Neural cell (in vitro differentiated cells): ENCODE results near the gene CDC25A. TPM values are rescaled to one million over a fixed set of nuclear protein-coding genes. Genes with fewer than 3 reads are reported as not detected.

Source experiments
- H2AFZ ChIP-seq: fragments of 200-600, 300-800 bp; sonication (generic), shearing (Covaris generic); 2 replicates; pipeline ENCODE4 v1.6.0; 2014; ENCODE audit warnings: low read depth, mild to moderate bottlenecking, antibody characterized with exemption, low read length, moderate library complexity
- H3F3A ChIP-seq: fragments of 200-600 bp; shearing (Covaris generic); 2 replicates; pipeline ENCODE4 v1.6.1; 2016; ENCODE audit warnings: mild to moderate bottlenecking, moderate library complexity, mixed read lengths, antibody characterized with exemption, low read length; ENCODE audit not compliant: insufficient read depth, poor library complexity, severe bottlenecking
- H3K27ac ChIP-seq: fragments of 200-600, 300-800 bp; sonication (generic), shearing (Covaris generic); 2 replicates; pipeline ENCODE4 v1.5.1; 2014; ENCODE audit warnings: mild to moderate bottlenecking, low read length, moderate library complexity
- H3K27me3 ChIP-seq: fragments of 300-800, 200-600 bp; sonication (generic), shearing (Covaris generic); 2 replicates; pipeline ENCODE4 v1.6.0; 2014; ENCODE audit warnings: mild to moderate bottlenecking, low read depth, low read length, moderate library complexity; ENCODE audit not compliant: insufficient read depth
- H3K36me3 ChIP-seq: fragments of 300-800, 200-600 bp; sonication (generic), shearing (Covaris generic); 2 replicates; pipeline ENCODE4 v1.5.1; 2014; ENCODE audit warnings: mild to moderate bottlenecking, antibody characterized with exemption, low read length, moderate library complexity; ENCODE audit not compliant: insufficient read depth
- H3K4me2 ChIP-seq: fragments of 300-800, 200-600 bp; sonication (generic), shearing (Covaris generic); 2 replicates; pipeline ENCODE4 v1.6.0; 2014; ENCODE audit warnings: mild to moderate bottlenecking, low read length
- H3K4me3 ChIP-seq: fragments of 300-800, 200-600 bp; sonication (generic), shearing (Covaris generic); 2 replicates; pipeline ENCODE4 v1.5.1; 2014; ENCODE audit warnings: mild to moderate bottlenecking, low read length, moderate library complexity
- H3K79me2 ChIP-seq: fragments of 200-600 bp; shearing (Covaris generic); replicated peaks from 2 replicates; pipeline ENCODE4 v1.6.0; 2014; ENCODE audit warnings: mild to moderate bottlenecking, low read length, moderate library complexity; ENCODE audit not compliant: insufficient read depth
- H3K9ac ChIP-seq: fragments of 300-800, 200-600 bp; sonication (generic), shearing (Covaris generic); 2 replicates; pipeline ENCODE4 v1.6.1; 2016; ENCODE audit warnings: mild to moderate bottlenecking, low read length, mixed read lengths
- H3K9me2 ChIP-seq: fragments of 200-600 bp; shearing (Covaris generic); 2 replicates; pipeline ENCODE4 v1.6.1; 2016; ENCODE audit warnings: mild to moderate bottlenecking, low read length, mixed read lengths; ENCODE audit not compliant: insufficient read depth
- H3K9me3 ChIP-seq: fragments of 200-600, 300-800 bp; sonication (generic), shearing (Covaris generic); 2 replicates; pipeline ENCODE4 v1.6.1; 2016; ENCODE audit warnings: mild to moderate bottlenecking, mixed run types, low read length, moderate library complexity, mixed read lengths
- H4K20me1 ChIP-seq: fragments of 200-600 bp; shearing (Covaris generic); 2 replicates; pipeline ENCODE4 v1.6.1; 2016; ENCODE audit warnings: mild to moderate bottlenecking, mixed run types; ENCODE audit not compliant: insufficient read depth
- EP300 ChIP-seq: fragments of 450-650 bp; conservative IDR thresholded peaks from 2 replicates; pipeline ENCODE4 v1.6.1; 2014; ENCODE audit warnings: antibody characterized with exemption, mild to moderate bottlenecking, moderate library complexity; ENCODE audit not compliant: poor library complexity, severe bottlenecking
- EZH2 ChIP-seq: fragments of 200-600, 300-800 bp; shearing (Covaris generic), sonication (generic); IDR thresholded peaks from 2 replicates; pipeline ENCODE4 v1.6.1; 2014; ENCODE audit warnings: antibody characterized with exemption, low read length, borderline replicate concordance, mild to moderate bottlenecking; ENCODE audit not compliant: insufficient read depth, poor library complexity, severe bottlenecking
- MXI1 ChIP-seq: fragments of 450-650 bp; conservative IDR thresholded peaks from 2 replicates; pipeline ENCODE4 v1.6.1; 2014; ENCODE audit warnings: antibody characterized with exemption, mild to moderate bottlenecking; ENCODE audit not compliant: poor library complexity, severe bottlenecking
- POLR2AphosphoS5 ChIP-seq: IDR thresholded peaks from 2 replicates; pipeline ENCODE4 v1.6.1; 2012
- RAD21 ChIP-seq: fragments of 450-650 bp; conservative IDR thresholded peaks from 2 replicates; pipeline ENCODE4 v1.6.1; 2014; ENCODE audit warnings: antibody characterized with exemption, mild to moderate bottlenecking, moderate library complexity
- SMC3 ChIP-seq: fragments of 450-650 bp; conservative IDR thresholded peaks from 2 replicates; pipeline ENCODE4 v1.6.1; 2014; ENCODE audit warnings: antibody characterized with exemption, mild to moderate bottlenecking, moderate library complexity; ENCODE audit not compliant: poor library complexity
- TAF1 ChIP-seq: IDR thresholded peaks from 2 replicates; pipeline ENCODE4 v1.6.1; 2012; ENCODE audit warnings: low read depth
- polyA plus RNA-seq: library from polyadenylated mRNA; depleted of rRNA; stranded (reverse); fragments of >200 nt; gene quantifications from 2 replicates; pipeline ENCODE4 v1.2.3, GENCODE V29; 2014
- TF ChIP-seq, protein P1 (sequence below): IDR thresholded peaks from 2 replicates; pipeline ENCODE4 v1.6.1; 2012; ENCODE audit warnings: borderline replicate concordance
- TF ChIP-seq, protein P2 (sequence below): fragments of 450-650 bp; IDR thresholded peaks from 2 replicates; pipeline ENCODE4 v1.5.1; 2014; ENCODE audit warnings: antibody characterized with exemption, mild to moderate bottlenecking, moderate library complexity; ENCODE audit not compliant: poor library complexity, severe bottlenecking

Gene CDC25A
- polyA plus RNA-seq, 1 donor from 2014 or later = 12.3 TPM

- Histone ChIP-seq H3K27ac (no peak overlapping the region), H3K9ac (no peak overlapping the region), H3K9me2 (no peaks in the 10 kb centered on the region), H3K27me3 (no peaks in the 10 kb centered on the region), H3K9me3 (no peaks in the 10 kb centered on the region), H3K4me2 (no peak overlapping the region), H3F3A (no peaks in the 10 kb centered on the region), H3K79me2 (no peaks in the 10 kb centered on the region), H3K36me3 (no peaks in the 10 kb centered on the region), H3K4me3 (no peak overlapping the region), H4K20me1 (no peaks in the 10 kb centered on the region), H2AFZ (no peak overlapping the region)
- TF ChIP-seq POLR2AphosphoS5 (no peak), MXI1 (no peak), EZH2 (no peak), SMC3 (no peak), RAD21 (no peak), EP300 (no peak), TAF1 (no peak)
- TF ChIP-seq, protein P1, sequence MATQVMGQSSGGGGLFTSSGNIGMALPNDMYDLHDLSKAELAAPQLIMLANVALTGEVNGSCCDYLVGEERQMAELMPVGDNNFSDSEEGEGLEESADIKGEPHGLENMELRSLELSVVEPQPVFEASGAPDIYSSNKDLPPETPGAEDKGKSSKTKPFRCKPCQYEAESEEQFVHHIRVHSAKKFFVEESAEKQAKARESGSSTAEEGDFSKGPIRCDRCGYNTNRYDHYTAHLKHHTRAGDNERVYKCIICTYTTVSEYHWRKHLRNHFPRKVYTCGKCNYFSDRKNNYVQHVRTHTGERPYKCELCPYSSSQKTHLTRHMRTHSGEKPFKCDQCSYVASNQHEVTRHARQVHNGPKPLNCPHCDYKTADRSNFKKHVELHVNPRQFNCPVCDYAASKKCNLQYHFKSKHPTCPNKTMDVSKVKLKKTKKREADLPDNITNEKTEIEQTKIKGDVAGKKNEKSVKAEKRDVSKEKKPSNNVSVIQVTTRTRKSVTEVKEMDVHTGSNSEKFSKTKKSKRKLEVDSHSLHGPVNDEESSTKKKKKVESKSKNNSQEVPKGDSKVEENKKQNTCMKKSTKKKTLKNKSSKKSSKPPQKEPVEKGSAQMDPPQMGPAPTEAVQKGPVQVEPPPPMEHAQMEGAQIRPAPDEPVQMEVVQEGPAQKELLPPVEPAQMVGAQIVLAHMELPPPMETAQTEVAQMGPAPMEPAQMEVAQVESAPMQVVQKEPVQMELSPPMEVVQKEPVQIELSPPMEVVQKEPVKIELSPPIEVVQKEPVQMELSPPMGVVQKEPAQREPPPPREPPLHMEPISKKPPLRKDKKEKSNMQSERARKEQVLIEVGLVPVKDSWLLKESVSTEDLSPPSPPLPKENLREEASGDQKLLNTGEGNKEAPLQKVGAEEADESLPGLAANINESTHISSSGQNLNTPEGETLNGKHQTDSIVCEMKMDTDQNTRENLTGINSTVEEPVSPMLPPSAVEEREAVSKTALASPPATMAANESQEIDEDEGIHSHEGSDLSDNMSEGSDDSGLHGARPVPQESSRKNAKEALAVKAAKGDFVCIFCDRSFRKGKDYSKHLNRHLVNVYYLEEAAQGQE = no peak
- TF ChIP-seq, protein P2, sequence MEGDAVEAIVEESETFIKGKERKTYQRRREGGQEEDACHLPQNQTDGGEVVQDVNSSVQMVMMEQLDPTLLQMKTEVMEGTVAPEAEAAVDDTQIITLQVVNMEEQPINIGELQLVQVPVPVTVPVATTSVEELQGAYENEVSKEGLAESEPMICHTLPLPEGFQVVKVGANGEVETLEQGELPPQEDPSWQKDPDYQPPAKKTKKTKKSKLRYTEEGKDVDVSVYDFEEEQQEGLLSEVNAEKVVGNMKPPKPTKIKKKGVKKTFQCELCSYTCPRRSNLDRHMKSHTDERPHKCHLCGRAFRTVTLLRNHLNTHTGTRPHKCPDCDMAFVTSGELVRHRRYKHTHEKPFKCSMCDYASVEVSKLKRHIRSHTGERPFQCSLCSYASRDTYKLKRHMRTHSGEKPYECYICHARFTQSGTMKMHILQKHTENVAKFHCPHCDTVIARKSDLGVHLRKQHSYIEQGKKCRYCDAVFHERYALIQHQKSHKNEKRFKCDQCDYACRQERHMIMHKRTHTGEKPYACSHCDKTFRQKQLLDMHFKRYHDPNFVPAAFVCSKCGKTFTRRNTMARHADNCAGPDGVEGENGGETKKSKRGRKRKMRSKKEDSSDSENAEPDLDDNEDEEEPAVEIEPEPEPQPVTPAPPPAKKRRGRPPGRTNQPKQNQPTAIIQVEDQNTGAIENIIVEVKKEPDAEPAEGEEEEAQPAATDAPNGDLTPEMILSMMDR = no peak
These were observed 46.5 kb downstream of the CDC25A start for GRCh38 chr3:48141604-48142137.

- Histone ChIP-seq H3F3A (no peaks in the 10 kb centered on the region), H3K4me2 (no peak overlapping the region), H3K9me2 (no peaks in the 10 kb centered on the region), H3K4me3 (no peak overlapping the region), H3K9ac (no peak overlapping the region), H3K36me3 (no peaks in the 10 kb centered on the region), H3K9me3 (no peaks in the 10 kb centered on the region), H2AFZ (no peak overlapping the region), H3K27me3 (no peaks in the 10 kb centered on the region), H4K20me1 (no peaks in the 10 kb centered on the region), H3K27ac (no peak overlapping the region), H3K79me2 (no peaks in the 10 kb centered on the region)
- TF ChIP-seq POLR2AphosphoS5 (no peak), SMC3 (no peak), TAF1 (no peak), EP300 (no peak), MXI1 (no peak), EZH2 (no peak), RAD21 (no peak)
- TF ChIP-seq, protein P2 = no peak
- TF ChIP-seq, protein P1 = no peak
These were observed 47.1 kb downstream of the CDC25A start for GRCh38 chr3:48140936-48141603.
